Ishikawa (cell line): ENCODE measurements around the gene EML1.

ENCODE experiments used
- EP300 ChIP-seq: IDR thresholded peaks from 2 replicates; pipeline ENCODE4 v1.6.1; 2012; ENCODE audit warnings: borderline replicate concordance
- FOXM1 ChIP-seq: IDR thresholded peaks from 2 replicates; pipeline ENCODE4 v1.6.1; 2012; ENCODE audit warnings: low read depth, borderline replicate concordance
- NFIC ChIP-seq: IDR thresholded peaks from 2 replicates; pipeline ENCODE4 v1.6.1; 2012
- RAD21 ChIP-seq: IDR thresholded peaks from 2 replicates; pipeline ENCODE4 v1.6.1; 2012; ENCODE audit warnings: low read depth
- REST ChIP-seq: IDR thresholded peaks from 2 replicates; pipeline ENCODE4 v1.6.1; 2012; ENCODE audit warnings: low read depth, mild to moderate bottlenecking
- YY1 ChIP-seq: IDR thresholded peaks from 2 replicates; pipeline ENCODE4 v1.6.1; 2012; ENCODE audit warnings: low read depth
- ZBTB7A ChIP-seq: IDR thresholded peaks from 2 replicates; pipeline ENCODE4 v1.6.1; 2012; ENCODE audit warnings: low read depth
- TF ChIP-seq, protein P1 (sequence below): IDR thresholded peaks from 2 replicates; pipeline ENCODE4 v1.6.1; 2012

DNA sequence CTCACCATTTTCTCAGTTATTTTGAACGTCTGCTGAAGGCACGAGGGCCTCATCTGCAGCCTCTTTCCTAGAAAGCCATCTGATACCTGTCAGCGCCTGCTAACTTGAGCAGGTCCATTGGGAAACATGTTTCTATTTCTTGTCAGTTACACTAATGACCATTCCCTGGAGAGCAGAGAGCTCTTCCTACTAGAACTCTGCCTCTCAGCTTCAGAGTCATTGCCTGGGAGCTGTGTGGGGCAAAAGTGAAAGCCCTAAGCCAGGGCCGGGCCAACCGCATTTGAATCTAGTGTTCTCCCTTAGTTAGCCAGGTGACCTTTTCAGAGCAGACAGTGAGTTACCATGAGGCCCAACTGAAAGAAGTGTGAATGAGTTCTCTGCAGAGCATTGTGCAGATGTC is 135.8 kb downstream of the EML1 start:
- TF ChIP-seq YY1 (no peak), FOXM1 (no peak), RAD21 (no peak), NFIC (no peak), REST (no peak), ZBTB7A (no peak), EP300 (no peak)
- TF ChIP-seq, protein P1, sequence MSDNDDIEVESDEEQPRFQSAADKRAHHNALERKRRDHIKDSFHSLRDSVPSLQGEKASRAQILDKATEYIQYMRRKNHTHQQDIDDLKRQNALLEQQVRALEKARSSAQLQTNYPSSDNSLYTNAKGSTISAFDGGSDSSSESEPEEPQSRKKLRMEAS: no peak
